Measurements from ENCODE around the gene NTM.

Gene NTM

DNA sequence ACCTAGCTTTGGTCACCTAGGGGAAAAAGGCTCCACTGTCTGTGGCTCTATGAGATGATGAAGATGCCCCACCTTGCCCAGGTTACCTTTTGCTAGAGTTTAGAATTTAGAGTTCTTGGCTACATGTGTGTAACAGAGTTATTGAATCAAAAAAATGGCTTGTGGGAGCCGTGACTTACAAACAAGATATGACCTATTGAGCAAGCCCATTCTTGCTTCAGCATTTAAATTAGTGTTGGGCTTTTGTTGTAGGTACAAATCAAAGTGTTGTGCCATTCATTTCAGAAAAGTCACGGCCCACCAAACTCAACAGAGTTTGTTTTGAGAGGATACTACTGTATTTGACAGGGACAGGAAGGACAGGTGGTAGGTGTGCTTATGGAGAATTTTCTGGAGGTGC lies 768.8 kb downstream of the NTM start:
- no peak for DNase-seq

DNA sequence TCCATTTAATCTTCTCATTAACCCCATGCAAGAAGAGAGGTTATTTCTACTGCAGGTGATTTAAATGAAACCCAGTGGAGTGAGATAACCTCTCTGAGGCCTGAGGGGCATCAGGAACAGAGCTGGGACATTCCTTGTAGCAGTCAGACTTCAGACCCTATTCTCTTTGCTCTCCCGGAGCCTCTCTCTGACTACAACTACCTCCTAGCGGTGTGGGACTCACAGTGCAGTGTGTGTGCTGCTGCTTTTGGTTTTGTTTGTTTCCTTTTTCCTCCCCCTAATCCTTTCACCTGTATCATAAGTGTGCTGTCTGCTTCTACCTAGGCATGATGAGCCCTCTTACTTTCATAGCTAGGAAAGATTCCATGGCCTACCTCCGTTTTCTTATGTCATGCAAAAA lies 769.6 kb downstream of the NTM start:
- DNase-seq = no peak

DNA sequence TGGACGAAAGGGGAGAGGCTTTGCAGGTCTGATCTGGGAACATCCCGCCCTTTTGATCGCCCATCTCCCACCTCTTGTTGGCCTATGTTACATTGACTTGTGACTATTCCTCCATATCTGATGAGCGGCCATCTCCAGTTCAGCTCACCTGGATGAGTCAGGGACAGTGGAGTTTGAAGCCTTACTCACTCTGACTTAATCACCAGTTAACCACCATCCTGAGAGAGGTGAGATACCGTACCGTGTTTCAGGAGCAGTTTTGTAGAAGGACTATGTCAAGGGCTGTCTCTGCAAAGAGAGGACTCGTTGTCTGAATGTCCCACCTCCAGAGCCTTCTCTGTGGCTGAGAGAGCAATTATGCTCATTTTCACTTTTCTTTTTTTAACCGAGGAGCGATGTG lies 771.7 kb downstream of the NTM start:
- DNase-seq = no peak

DNA sequence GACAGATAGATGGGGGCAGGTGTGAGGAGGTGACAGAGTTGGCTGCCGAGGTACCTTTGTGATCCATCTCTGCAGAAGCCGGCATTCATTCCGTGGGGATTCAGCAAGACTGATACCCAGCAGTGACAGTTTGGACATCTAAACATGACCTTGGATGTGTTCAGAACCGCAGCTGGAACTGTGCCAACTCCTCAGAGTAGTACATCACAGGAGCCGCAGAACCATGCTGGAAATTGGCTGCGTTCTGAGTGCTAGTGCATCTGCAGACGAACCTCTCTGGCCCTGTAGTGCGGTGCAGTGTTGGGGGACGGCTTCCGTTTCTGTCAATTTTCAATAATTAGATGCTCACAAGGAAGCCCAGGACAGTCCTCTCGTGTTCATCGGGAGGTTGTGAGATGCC lies 772.1 kb downstream of the NTM start:
- DNase-seq = no peak

DNA sequence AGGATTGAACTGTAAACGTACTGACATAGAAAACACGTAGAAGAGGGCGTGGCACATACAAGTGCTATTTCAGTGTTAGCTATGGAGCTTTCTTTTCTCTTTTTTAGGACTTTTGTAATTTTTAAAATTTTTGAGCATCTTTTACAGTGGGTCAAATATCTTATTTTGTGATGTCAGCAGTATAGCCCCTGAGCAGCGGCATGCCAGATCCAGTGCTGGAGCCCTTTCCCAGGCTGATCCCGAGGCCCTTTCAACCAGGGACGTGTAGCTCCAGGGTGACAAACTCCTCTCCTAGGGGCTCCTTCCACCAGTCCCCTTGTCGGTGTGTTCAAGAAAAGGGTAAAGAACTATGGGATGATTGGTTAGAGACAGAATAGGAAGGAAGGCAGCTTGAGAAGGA lies 777.0 kb downstream of the NTM start:
- DNase-seq = no peak

DNA sequence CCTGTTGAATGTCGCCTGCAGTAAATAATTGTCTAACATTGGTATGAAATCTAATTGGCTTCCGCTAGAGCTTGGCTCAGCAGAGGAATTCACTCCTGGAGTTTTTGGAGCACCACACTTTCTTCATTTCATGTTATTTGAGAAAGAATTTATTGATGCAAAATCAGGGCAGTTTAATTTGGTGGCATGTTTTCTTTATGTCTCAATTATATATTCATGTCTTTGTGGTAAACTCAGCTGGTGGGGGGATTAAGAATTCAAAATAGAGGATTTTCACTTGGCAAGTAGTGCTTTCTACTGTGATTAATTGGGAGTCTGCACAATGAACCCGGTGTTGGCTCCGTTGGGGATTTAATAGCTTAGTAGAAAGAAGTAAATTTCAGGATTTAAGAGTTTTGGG lies 784.4 kb downstream of the NTM start:
- DNase-seq = no peak

DNA sequence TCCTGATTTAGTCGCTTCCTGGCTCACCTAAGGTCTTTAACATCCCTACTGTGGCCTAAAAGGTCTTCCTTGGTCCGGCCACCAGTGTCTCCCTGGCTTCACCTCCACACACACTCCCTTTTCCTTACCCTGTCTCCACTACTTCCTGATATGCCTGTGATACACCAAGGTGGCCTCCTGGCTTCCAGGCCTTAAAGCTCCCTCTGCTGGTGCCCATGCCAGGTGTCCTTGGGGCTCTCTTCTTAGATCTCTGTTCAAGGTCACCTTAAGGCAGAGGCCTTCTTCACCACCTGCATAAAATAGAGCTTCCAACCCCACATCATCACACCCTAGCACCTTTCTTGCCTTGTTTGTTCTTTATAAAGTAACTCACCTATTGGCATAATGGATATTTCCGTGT lies 787.7 kb downstream of the NTM start:
- no peak for DNase-seq

DNA sequence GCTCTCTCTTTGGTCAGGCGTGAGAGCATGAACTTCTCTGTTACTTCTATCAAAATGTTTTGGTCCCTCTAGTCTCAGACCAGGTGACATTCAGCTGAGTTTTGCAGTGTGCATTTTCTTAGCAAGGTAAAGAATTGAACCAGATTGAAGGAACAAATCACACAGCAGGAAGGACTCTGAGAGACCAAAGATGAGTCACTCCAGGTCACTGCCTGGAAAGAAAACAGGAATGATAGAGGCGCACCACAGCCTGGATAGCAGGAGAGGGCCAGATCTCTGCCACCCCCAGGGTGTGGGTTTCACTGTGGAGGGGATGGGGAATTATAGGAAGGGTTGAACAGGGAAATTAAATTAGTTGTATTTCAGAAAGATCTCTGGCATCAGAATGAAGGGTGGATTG lies 788.3 kb downstream of the NTM start:
- DNase-seq = no peak

DNA sequence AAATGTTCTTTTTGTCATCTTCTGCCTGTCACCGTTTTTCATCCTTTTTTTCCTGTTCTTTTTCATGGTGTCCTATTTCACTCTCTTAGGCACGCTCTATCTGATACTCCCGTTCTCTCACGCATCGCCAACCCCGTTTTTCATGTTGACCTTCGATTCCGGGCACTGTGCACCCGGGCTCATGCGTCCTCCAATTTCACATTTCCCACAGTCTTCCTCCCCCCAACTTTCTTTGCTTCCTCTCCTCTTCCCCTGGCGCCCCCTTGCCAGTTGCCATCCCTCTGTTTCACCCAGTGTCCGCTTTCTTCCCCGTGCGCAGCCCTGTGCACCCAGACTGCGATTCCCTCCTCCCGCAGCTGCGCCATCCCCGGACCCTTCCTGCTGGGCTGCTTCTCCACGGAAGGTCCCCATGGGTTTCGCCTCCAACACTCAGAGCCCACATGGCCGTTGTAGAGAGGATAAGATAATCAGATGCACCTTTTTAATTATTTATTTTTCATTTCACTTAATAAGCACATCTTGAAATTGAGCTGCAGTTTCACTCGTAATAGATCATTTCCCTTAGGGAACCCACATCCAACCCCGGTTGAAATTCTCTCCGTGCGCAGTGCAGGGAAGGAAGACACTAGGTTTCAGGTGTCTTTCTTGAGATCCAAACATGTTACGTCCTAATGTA lies 791.1 kb downstream of the NTM start:
- DNase-seq = no peak

DNA sequence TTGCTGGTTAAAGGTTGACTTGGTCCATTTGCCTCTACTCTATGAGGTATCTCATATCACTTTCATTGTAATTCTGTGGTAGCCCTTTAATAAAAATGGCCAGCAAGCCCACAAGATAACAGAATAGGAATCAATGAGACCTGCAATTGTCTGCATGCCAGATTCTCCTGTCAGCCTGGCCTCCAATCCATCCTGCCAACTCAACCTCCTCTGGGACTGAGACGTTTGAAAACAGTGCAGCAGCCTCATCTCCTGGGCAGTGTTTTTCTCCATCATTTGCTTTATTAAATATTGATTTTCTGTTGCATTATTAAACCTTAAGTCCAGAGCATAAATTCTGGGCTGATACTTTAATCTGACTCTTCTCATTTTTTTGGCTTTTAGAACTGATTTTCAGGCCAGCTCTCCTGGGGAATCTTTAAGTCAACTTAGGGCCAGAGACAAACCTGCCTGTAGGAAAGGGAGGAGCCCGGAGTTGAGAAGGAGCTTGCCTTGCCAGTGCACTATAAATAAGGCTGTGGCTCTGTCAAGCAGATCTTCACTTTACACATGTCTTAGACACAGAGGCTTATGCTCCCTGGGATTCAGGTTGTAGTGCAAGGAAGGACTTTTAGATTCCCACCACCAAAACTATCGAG lies 798.0 kb downstream of the NTM start:
- no peak for DNase-seq

DNA sequence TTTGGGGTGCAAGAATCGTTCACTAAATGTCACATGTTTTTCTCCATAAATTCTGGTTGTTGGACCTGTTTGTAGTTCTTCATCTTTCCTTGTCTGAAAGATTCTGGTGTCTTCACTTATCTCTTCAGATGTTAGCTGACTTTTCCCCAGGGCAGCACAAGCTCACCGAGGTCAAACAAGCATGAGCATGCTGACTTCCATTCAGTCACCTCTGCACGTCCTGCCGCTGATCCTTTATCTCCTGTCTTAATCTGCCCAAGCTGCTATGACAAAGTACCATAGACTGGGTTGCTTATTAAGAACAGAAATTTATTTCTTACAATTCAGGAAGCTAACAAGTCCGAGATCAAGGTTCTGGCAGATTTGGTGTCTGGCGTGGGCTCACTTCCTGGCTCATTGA lies 800.6 kb downstream of the NTM start:
- DNase-seq = no peak

DNA sequence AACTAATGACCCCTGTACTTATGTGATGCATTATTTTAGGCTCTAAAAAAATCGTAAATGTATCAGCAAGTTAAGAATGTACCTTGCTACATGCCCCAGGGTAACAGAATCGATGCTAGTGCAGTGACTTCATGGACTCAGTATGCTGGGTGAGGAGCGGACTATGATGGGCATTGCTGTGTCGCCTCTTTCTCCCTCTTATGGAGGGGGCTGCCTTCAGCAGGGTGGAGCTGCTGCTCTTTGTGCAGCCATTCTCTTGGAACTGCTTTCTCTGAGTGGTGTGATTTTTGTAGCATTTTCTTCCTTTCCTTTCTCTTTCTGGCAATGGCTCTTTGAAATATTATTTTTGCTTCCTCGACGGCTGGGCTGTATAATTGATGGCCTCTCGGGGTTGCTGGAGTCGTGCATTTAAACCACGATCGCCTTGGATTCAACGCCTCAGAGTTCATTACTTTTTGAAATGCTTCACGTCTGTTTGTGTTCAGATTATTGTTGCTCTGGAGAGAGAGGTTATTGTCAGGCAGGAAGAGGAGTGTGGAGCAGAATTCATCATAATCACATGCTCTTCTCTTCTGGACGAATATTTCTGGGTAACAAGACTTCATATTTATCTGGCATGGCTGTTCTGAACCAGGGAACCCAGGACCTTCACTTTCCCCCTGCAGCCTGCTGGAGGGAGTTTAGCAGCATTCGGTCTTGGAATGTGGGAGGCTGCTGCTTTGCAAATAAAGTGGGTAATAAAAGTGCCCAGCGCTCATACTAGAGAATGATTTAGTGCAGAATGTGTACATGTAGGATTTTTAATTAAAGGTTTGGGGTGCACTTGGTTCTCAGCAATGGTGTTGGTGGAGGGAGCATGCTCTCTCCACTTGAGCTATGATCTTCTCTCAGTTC lies 804.2 kb downstream of the NTM start:
- DNase-seq = no peak

DNA sequence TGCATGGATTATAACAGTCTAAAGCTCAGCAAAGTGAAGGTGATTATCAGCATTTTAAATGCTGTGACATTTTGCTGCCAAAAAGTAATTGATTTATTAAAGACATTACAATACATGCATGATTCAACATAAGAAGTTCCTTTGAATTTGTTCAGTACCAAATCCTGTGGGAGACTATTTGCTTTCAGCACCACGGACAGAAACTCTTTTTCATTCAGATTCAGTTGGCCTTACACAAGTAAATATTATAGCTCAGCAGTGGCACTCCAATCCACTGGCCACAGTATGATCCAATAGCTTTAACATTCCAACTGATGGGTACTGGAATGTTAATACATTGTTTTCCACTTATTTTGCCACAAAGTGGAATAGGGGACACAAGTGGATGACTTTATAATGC lies 806.7 kb downstream of the NTM start:
- no peak for DNase-seq

DNA sequence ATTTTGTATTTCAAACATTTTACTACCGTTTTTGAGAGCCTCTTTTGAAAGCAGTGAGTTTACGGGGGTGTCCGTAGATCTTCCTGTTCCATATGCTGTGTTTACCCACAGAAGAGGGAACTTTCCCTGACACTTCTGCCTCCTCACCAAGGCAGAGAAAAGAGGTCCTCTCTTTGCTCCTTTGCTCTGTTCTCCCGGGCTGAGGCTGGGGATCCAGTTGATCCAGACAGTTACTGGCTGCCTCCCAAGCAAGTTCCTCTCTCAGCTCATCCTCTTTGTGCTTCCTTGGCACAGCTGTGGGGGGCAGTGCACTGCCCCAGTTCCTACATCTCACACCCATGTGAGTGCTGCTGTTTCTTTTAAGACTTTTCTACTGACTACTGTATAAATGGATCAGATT lies 813.7 kb downstream of the NTM start:
- DNase-seq = no peak

DNA sequence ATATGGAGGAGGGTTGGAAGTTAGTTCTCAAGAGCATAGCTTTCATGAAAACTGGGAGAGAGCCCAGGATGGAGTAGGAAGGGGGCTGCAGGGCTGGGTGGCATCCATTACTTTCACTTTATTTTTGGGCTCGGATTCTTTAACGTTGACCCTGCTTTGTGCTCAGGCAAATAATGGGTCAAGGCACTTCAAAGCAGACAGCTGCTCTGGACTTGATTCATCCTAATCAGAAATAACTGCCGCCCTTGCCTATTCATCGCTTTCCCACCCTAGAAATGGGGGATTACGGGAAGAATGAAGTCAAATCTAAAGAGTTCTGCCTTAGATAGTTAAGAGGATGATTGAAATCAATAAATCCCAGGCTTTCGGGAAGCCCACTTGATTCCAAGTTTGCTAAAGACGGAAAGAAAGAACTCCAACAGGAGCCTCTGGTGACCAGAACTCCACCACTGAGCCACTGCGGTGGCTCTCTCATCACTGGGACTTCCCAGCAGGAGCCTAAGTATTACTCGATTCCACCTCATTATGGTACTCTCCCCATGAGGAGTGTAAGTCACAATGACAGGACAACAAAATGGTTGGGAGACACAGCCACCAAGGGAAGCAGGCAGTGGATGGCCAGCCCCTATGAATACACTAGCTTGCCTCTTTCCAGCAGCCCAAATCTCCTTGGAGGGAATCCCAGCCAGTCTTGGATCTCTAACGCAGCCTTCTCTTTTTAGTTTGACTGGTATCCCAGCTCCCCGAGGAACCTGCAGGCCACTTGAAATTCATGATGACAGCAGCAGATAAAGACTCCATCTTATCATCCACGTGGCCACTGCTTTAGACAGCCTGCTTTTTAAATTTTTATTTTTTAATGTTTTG lies 815.5 kb downstream of the NTM start:
- no peak for DNase-seq

DNA sequence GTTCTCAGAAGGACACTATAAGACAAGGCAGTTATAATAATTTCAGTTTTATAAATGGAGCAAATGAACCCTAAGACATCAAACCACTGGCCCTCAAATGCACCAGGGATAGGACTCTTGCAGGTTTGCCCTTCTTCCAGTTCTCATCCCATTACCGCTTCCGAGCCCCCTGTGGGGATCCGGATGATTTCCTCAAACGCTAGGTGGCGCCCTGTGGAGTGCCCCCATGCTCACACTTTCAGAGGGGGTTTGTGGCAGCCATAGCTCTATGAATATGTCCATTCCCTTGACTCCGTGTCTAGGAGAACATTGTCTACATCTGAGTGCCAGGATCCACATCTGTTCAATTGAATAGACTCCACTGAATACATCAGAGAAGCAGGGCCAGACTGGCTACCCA lies 816.3 kb downstream of the NTM start:
- no peak for DNase-seq

DNA sequence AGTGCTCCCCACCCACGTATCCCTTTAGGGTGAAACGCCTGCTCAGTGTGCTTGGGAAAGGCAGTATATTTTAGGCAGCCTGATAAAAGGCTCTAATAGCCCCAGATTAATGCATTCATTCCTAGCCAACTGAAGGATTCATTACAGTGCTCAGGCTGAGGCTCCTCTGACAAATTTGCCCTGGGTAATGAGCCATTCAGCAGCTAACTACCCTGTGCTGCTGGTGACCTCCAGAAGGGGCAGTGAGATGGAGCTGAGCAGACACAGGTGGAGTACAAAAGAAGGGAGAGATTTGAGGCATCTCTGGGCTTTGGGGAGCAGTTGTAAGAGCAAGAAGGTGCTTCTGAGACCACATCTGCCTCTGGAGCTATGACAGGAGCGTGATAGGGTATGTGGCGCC lies 817.0 kb downstream of the NTM start:
- no peak for DNase-seq

DNA sequence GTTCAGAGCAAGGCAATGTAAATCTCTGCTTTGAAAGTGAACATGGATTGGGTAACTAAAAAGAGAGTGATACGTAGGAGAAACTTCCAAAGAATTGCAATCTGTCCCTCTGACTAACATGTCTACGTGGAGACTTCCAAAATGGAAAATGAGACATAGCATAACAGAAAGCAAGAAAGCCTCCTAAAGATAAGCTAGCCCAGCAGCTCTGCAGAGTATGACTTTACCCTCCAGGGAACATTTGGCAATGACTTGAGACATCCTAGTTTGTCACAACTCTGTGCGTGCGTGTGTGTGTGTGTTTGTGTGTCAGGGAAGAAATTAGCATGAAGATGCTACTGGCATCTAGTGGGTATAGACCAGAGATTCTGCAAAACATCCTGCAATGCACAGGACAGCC lies 817.4 kb downstream of the NTM start:
- DNase-seq = no peak

DNA sequence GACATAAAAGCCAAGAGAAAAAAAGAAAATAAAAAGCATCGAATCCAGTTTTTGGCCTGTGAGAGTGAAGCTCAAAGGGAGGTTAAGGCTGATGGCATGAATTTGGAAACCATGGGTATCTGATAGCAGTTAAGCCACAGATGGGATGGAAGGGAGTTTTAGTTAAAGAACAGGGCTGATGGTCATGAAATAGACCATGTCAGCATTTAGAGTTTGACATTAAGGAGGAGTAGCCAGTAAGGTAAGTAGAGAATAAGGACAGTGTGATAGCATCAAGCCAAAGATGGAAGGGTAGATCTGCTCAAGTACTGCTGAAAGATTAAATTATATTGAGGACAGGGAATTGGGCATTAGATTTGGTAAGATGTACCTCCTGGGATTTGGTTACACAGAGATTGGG lies 826.5 kb downstream of the NTM start:
- DNase-seq = no peak

DNA sequence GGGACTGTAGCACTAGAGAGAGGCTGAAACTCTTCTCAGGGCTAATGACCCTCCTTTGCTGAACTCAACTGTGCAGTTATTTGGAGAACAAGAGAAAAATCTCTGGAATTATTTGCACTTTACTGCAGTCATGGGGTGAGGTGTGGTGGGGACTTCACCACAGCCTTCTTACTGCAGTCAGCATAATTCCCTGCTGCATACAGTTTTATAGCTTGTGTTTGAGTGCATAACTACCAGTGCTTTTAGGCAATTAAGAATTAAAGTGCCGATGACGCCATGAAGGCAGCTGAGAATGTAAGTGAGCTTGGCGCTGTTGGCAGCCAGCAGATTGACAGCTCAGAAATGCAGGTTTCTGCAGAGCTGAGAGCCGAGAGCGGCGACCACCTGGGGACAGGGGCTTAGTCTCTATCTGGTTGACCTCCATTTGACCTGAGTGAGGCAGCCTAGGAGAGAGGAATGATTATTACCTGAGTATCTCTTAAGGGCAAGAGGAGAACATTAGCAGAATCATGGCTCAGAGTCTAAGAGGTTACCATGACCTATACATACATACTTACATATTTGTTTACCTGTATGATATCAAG lies 830.0 kb downstream of the NTM start:
- no peak for DNase-seq

DNA sequence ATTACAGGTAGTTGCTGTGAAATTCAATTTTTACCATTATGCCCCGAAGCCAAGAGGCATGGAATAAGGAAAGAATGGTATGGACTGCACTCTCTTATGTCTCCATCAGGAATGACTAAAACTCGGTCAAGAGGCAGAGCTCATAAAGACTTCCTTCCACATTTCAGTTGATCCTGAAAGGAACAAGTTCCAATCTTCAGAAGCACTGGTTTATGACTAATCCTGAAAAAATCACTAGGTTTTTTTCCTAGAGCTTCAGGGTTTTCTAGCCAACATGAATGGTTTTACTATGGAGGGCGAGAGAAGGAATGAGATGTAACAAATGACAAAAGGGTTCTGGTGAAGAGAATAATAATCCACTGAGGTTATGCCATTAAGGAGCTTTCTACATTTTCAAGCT lies 832.2 kb downstream of the NTM start:
- no peak for DNase-seq

DNA sequence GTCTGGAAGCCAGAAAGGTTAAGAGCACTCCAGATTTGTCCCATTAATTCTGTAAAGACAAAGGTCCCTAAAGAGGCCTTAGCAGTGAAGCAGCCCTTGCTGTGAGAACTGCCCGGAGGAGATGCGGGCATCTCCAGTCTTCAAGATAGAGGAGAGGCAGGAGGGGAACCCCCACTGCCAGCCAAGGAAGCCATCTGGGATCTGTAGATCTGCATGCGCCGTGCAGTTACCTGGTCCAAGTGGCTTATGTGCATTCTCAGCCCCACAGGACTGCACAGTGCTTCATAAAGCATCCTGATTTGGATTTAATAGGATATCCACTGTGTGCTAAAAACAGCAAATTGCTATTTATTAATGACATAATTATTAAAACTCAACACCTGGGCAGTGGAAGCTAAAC lies 834.6 kb downstream of the NTM start:
- no peak for DNase-seq

DNA sequence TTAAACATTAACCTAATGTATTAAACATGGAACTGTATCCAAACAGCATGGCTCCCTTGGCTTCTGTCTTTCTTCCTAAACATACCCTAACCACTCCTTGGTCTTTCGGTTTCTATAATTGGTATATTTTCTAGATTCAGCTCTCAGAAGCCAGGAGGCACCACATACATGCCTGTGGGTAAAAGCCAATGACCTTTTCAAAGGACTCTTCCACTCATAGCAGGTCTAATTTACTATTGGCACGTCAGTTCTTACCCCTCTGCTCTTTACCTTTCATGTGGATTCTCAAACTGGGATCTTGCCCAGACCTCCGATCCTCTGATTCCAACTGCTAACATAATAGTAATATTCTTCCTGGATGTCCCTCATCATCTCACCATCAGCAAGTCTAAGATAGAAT lies 835.1 kb downstream of the NTM start:
- no peak for DNase-seq
